ENCODE data around the gene NTNG1. TPM values are rescaled to one million over a fixed set of nuclear protein-coding genes. Genes with fewer than 3 reads are reported as not detected.
A peak's percentile ranks its signal among the peaks of the same experiment; 100 is the strongest.

The NTNG1 gene
- total and polyA plus RNA-seq, 4 donors: 0.72 to 26.7 (median 3.9) TPM

DNA sequence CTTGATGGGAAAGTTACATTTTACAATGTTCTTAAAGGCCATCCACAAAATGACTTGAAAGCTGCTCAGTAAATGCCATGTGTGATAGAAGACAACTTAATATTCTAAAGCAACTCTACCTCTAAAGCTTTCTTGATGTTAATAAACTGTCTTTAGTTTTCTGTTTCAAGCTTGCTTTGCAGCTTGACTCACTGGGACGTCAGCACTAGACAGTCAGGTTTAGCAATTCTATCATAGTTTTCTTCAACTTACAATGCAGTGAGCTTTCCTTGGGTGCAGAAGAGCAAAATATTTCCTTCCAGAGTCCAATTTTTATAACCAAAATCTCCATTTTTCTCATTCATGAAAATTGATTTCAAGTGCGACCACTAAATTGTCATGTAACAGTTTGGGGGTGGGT, 273.1 kb downstream of the NTNG1 start:
- no peak overlapping the region for H3K27ac ChIP-seq (ENCODE audit: low read depth in 1 of 2, low read length in 1 of 2)
- no peaks in the 10 kb centered on the region for H3K4me1 ChIP-seq (ENCODE audit: control insufficient read depth in 5 of 5, insufficient read depth in 5 of 5, low read length in 5 of 5)
- H3K27me3 ChIP-seq (ENCODE audit: control insufficient read depth in 3 of 3, insufficient read depth in 3 of 3, low read length in 2 of 3): no peaks in the 10 kb centered on the region
- TF ChIP-seq, protein P1, sequence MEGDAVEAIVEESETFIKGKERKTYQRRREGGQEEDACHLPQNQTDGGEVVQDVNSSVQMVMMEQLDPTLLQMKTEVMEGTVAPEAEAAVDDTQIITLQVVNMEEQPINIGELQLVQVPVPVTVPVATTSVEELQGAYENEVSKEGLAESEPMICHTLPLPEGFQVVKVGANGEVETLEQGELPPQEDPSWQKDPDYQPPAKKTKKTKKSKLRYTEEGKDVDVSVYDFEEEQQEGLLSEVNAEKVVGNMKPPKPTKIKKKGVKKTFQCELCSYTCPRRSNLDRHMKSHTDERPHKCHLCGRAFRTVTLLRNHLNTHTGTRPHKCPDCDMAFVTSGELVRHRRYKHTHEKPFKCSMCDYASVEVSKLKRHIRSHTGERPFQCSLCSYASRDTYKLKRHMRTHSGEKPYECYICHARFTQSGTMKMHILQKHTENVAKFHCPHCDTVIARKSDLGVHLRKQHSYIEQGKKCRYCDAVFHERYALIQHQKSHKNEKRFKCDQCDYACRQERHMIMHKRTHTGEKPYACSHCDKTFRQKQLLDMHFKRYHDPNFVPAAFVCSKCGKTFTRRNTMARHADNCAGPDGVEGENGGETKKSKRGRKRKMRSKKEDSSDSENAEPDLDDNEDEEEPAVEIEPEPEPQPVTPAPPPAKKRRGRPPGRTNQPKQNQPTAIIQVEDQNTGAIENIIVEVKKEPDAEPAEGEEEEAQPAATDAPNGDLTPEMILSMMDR (IDR thresholded peaks at IDR 0.05; ENCODE audit: control extremely low read depth, extremely low read depth): no peak
- H3K36me3 ChIP-seq (ENCODE audit: control insufficient read depth in 4 of 4, insufficient read depth in 4 of 4, low read length in 4 of 4): no peaks in the 10 kb centered on the region
- no peak overlapping the region for H3K9ac ChIP-seq (ENCODE audit: insufficient read depth in 1 of 2, low read length in 2 of 2)
- H3K9me3 ChIP-seq (ENCODE audit: control insufficient read depth in 4 of 4, insufficient read depth in 3 of 4, low read length in 3 of 4): no peaks in the 10 kb centered on the region
- DNase-seq (no peak), ATAC-seq (ENCODE audit: insufficient read depth, low FRiP score) (no peak)
- WGBS, 2 donors: 85 to 87% methylated on average over 2 of the region's 2 CpGs
- no peak overlapping the region for H3K4me3 ChIP-seq

DNA sequence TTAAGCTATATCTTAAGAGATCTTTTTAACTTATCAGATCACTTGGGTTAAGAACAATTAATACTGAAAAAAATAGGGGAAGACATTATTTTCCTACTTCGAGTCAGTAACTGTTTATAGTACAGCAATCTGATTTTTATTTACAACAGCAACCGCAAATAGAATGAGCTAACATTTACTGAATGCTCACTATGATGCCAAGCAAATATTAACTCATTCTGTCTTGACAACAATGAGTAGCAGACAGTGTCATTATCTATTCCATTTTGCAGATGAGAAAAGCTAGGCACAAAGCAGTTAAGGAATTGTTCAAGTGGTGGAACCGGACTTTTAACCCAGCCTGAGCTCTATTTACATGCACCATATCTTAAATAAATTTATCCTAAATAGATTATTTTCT, 273.7 kb downstream of the NTNG1 start:
- TF ChIP-seq, protein P1 (IDR thresholded peaks at IDR 0.05; ENCODE audit: control extremely low read depth, extremely low read depth): no peak
- Histone ChIP-seq H3K9me3 (ENCODE audit: control insufficient read depth in 4 of 4, insufficient read depth in 3 of 4, low read length in 3 of 4) (no peaks in the 10 kb centered on the region), H3K4me3 (no peak overlapping the region), H3K27ac (ENCODE audit: low read depth in 1 of 2, low read length in 1 of 2) (no peak overlapping the region), H3K9ac (ENCODE audit: insufficient read depth in 1 of 2, low read length in 2 of 2) (no peak overlapping the region), H3K27me3 (ENCODE audit: control insufficient read depth in 3 of 3, insufficient read depth in 3 of 3, low read length in 2 of 3) (no peaks in the 10 kb centered on the region), H3K4me1 (ENCODE audit: control insufficient read depth in 5 of 5, insufficient read depth in 5 of 5, low read length in 5 of 5) (no peaks in the 10 kb centered on the region), H3K36me3 (ENCODE audit: control insufficient read depth in 4 of 4, insufficient read depth in 4 of 4, low read length in 4 of 4) (no peaks in the 10 kb centered on the region)
- WGBS, 2 donors: 56 to 76% methylated on average over 3 of the region's 3 CpGs
- ATAC-seq (ENCODE audit: insufficient read depth, low FRiP score) (no peak), DNase-seq (peak in 2 of 3 donors; percentile 17 to 25)

DNA sequence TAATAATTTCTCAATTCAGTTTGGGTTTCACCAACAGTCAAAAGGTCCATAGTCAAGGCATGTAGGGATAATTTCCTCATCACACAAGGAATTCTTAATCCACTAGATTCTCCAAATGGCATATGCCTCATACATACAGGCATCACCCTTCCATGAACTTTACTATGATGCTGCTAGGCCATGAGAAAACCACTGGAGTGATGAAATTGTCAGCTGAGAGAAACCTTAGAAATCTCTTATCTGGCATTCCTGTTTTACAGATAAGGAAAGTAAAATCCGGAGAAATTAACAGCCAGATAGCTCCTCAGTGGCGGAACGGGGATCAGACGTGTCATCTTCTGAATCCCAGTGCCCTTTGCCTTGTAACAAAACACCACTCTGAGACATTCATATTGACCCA, 274.4 kb downstream of the NTNG1 start:
- TF ChIP-seq, protein P1 (IDR thresholded peaks at IDR 0.05; ENCODE audit: control extremely low read depth, extremely low read depth): no peak
- Histone ChIP-seq H3K4me1 (ENCODE audit: control insufficient read depth in 5 of 5, insufficient read depth in 5 of 5, low read length in 5 of 5) (no peaks in the 10 kb centered on the region), H3K36me3 (ENCODE audit: control insufficient read depth in 4 of 4, insufficient read depth in 4 of 4, low read length in 4 of 4) (no peaks in the 10 kb centered on the region), H3K27me3 (ENCODE audit: control insufficient read depth in 3 of 3, insufficient read depth in 3 of 3, low read length in 2 of 3) (no peaks in the 10 kb centered on the region), H3K4me3 (no peak overlapping the region), H3K9me3 (ENCODE audit: control insufficient read depth in 4 of 4, insufficient read depth in 3 of 4, low read length in 3 of 4) (no peaks in the 10 kb centered on the region), H3K9ac (ENCODE audit: insufficient read depth in 1 of 2, low read length in 2 of 2) (no peak overlapping the region), H3K27ac (ENCODE audit: low read depth in 1 of 2, low read length in 1 of 2) (no peak overlapping the region)
- DNase-seq: no peak
- WGBS, 2 donors: 87 to 90% methylated on average over 4 of the region's 4 CpGs
- no peak for ATAC-seq (ENCODE audit: insufficient read depth, low FRiP score)

DNA sequence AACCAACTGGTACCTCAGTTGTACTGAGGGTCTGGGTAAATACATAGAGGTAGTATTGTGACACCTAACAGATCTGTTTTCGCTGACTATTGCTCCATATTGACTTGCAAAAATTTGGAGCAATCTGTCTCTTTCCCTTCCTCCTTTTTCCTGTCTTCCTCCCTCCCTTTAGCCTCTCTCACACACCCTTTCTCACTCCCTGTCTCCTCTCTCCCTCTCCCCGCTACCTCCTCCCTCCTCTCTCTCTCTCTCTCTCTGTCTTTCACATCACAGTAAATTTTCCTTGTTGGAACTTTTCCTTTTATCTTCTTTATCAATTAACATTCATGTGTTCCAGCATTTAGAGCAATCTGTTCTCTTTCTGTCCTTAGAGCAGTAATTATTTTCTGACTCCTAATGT, 278.2 kb downstream of the NTNG1 start:
- no peak for DNase-seq
- H3K4me1 ChIP-seq (ENCODE audit: control insufficient read depth in 5 of 5, insufficient read depth in 5 of 5, low read length in 5 of 5): no peaks in the 10 kb centered on the region
- H3K4me3 ChIP-seq: no peak overlapping the region
- H3K9me3 ChIP-seq (ENCODE audit: control insufficient read depth in 4 of 4, insufficient read depth in 3 of 4, low read length in 3 of 4): no peaks in the 10 kb centered on the region
- no peak for ATAC-seq (ENCODE audit: insufficient read depth, low FRiP score)
- H3K27me3 ChIP-seq (ENCODE audit: control insufficient read depth in 3 of 3, insufficient read depth in 3 of 3, low read length in 2 of 3): no peaks in the 10 kb centered on the region
- H3K36me3 ChIP-seq (ENCODE audit: control insufficient read depth in 4 of 4, insufficient read depth in 4 of 4, low read length in 4 of 4): no peaks in the 10 kb centered on the region
- 71 to 73% methylated on average over 2 of the region's 2 CpGs for WGBS, 2 donors
- no peak overlapping the region for H3K27ac ChIP-seq (ENCODE audit: low read depth in 1 of 2, low read length in 1 of 2)
- TF ChIP-seq, protein P1 (IDR thresholded peaks at IDR 0.05; ENCODE audit: control extremely low read depth, extremely low read depth): no peak
- no peak overlapping the region for H3K9ac ChIP-seq (ENCODE audit: insufficient read depth in 1 of 2, low read length in 2 of 2)
